ENCODE data around the gene MYG1.

The MYG1 gene

DNA sequence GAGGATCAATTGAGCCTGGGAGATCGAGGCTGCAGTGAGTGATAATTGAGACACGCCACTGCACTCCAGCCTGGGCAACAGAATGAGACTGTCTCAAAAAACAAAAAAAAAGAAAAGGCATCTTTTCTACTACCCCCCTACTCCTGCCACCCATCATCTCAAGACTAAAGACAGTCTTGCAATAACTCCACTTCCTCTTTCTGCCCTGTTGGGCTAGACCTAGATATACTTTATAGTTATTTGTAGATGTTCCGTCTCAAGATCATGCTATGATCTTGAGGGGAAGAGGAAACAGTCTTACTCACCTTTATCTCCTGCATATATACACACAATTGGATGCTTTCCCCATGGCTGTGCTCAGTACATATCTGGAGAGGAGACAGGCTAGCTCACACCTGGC lies 43.5 kb upstream of the MYG1 start:
- H3K27ac ChIP-seq (ENCODE audit: insufficient read depth in 1 of 2, low read depth in 1 of 2, low read length in 2 of 2, poor library complexity in 1 of 2, severe bottlenecking in 2 of 2), result no peak overlapping the region
- WGBS (ENCODE audit: insufficient coverage), result no CpG with 5 or more reads among the region's 3 CpGs
- H3K9me3 ChIP-seq (ENCODE audit: control extremely low read depth in 1 of 5, control insufficient read depth in 4 of 5, insufficient read depth in 2 of 5, low read depth in 1 of 5, low read length in 4 of 5), result no peaks in the 10 kb centered on the region
- no peaks in the 10 kb centered on the region for H3K27me3 ChIP-seq (replicated peaks in 2 of 5; ENCODE audit: control insufficient read depth in 4 of 5, insufficient read depth in 5 of 5, low read length in 4 of 5)
- H3K4me3 ChIP-seq (ENCODE audit: control insufficient read depth in 1 of 7, extremely low read depth in 1 of 7, insufficient read depth in 4 of 7, low read depth in 2 of 7, low read length in 6 of 7), result no peak overlapping the region
- H3K36me3 ChIP-seq (ENCODE audit: control insufficient read depth in 4 of 4, insufficient read depth in 4 of 4, low read length in 3 of 4), result peaks cover 2 to 19% (median 12%) of the 10 kb centered on the region in 4 experiments
- H3K4me1 ChIP-seq (ENCODE audit: control extremely low read depth in 1 of 4, control insufficient read depth in 4 of 4, insufficient read depth in 4 of 4, low read length in 3 of 4), result peaks cover 2 to 52% (median 27%) of the 10 kb centered on the region in 4 experiments
- ChIA-PET POLR2A (no interaction called here), CTCF (interaction anchor here (0.6 to 20.5 kb wide), 5 partner anchors 10 to 97 kb away, joined by 3 to 299 read pairs (median 3); partner anchors contain the start of gene ITGB7)
- peak in 2 of 3 donors; percentile 62 to 71 for DNase-seq

DNA sequence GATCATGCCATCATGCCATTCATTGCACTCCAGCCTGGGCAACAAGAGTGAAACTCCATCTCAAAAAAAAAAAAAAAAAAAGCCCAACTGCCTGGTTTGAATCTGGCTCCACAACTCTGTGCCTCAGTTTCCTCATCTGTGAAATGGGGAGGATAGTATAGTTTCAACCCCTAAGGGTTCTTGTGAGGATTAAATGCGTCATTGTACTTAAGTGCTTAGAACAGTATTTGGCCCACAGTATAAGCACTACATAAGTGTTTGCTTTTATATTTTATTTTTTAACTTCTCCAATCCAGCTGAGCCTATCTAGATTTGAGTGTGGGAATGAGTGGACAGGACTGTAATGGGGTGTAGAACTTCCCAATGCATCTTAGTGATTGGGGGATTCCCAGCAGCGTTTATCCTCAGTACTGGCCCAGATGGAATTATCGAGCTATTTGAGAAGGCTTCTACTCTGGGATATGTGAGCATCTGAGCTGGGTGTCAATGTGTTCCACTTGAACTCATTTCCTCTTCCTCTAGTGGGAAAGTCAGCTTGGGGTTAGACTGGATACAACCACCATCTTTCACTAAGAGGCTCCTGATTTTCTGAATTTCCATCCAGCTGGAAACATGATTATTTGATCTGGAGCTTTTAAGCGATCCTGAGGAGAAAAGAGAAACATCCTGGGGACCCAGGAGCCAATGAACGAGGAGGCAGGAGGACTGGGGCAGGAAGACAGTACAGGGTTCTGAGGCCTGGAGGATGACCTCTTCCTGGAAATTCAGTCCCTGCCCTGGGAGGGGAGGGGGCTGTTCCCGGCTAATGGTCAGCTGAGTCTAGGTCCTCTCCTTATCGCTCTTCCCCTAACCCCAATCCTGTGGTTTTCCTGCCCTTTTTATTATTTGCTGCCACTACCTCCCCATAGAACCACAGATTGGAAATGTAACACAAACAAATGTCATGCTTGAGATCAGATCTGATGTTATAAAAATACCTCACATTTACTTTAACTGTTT lies 40.7 kb upstream of the MYG1 start:
- 19% methylated on average over 3 of the region's 7 CpGs for WGBS (ENCODE audit: insufficient coverage)
- POLR2A ChIA-PET, result no interaction called here
- no peak overlapping the region for H3K27ac ChIP-seq (ENCODE audit: insufficient read depth in 1 of 2, low read depth in 1 of 2, low read length in 2 of 2, poor library complexity in 1 of 2, severe bottlenecking in 2 of 2)

DNA sequence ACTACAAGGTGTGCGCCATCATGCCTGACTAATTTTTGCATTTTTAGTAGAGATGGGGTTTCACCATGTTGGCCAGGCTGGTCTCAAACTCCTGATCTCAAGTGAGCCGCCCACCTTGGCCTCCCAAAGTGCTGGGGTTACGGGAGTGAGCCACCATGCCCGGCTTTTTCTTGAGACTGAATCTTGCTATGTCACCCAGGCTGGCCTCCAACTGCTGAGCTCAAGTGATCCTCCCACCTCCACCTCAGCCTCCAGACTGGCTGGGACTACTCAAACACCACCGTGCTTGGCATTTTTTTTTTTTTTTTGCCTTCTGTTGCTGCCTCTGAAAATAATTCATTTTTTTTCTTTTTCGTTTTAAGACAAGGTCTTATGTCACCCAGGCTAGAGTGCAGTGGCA lies 39.6 kb upstream of the MYG1 start:
- no peak overlapping the region for H3K27ac ChIP-seq (ENCODE audit: insufficient read depth in 1 of 2, low read depth in 1 of 2, low read length in 2 of 2, poor library complexity in 1 of 2, severe bottlenecking in 2 of 2)
- DNase-seq, result no peak
- H3K4me3 ChIP-seq (ENCODE audit: control insufficient read depth in 1 of 7, extremely low read depth in 1 of 7, insufficient read depth in 4 of 7, low read depth in 2 of 7, low read length in 6 of 7), result no peak overlapping the region
- H3K27me3 ChIP-seq (replicated peaks in 2 of 5; ENCODE audit: control insufficient read depth in 4 of 5, insufficient read depth in 5 of 5, low read length in 4 of 5), result no peaks in the 10 kb centered on the region
- peaks cover 0 to 30% (median 8%) of the 10 kb centered on the region in 4 experiments for H3K4me1 ChIP-seq (ENCODE audit: control extremely low read depth in 1 of 4, control insufficient read depth in 4 of 4, insufficient read depth in 4 of 4, low read length in 3 of 4)
- no peaks in the 10 kb centered on the region for H3K9me3 ChIP-seq (ENCODE audit: control extremely low read depth in 1 of 5, control insufficient read depth in 4 of 5, insufficient read depth in 2 of 5, low read depth in 1 of 5, low read length in 4 of 5)
- CTCF ChIA-PET, result interaction anchor here (1.1 to 20.5 kb wide), 3 partner anchors 24 to 45 kb away, joined by 3 to 299 read pairs (median 4); partner anchors contain the start of gene ITGB7
- POLR2A ChIA-PET, result no interaction called here
- peaks cover 0 to 3% (median under 1%) of the 10 kb centered on the region in 4 experiments for H3K36me3 ChIP-seq (ENCODE audit: control insufficient read depth in 4 of 4, insufficient read depth in 4 of 4, low read length in 3 of 4)
- 91% methylated on average over 5 of the region's 6 CpGs for WGBS (ENCODE audit: insufficient coverage)

More for the DNA sequence above, 40.7 kb upstream of the MYG1 start:
- Histone ChIP-seq H3K36me3 (ENCODE audit: control insufficient read depth in 4 of 4, insufficient read depth in 4 of 4, low read length in 3 of 4) (peaks cover 2 to 10% (median 7%) of the 10 kb centered on the region in 4 experiments), H3K27me3 (replicated peaks in 2 of 5; ENCODE audit: control insufficient read depth in 4 of 5, insufficient read depth in 5 of 5, low read length in 4 of 5) (no peaks in the 10 kb centered on the region), H3K4me1 (ENCODE audit: control extremely low read depth in 1 of 4, control insufficient read depth in 4 of 4, insufficient read depth in 4 of 4, low read length in 3 of 4) (peaks cover 0 to 32% (median 8%) of the 10 kb centered on the region in 4 experiments), H3K9me3 (ENCODE audit: control extremely low read depth in 1 of 5, control insufficient read depth in 4 of 5, insufficient read depth in 2 of 5, low read depth in 1 of 5, low read length in 4 of 5) (no peaks in the 10 kb centered on the region), H3K4me3 (ENCODE audit: control insufficient read depth in 1 of 7, extremely low read depth in 1 of 7, insufficient read depth in 4 of 7, low read depth in 2 of 7, low read length in 6 of 7) (no peak overlapping the region)
- CTCF ChIA-PET, result interaction anchor here (1.1 to 20.5 kb wide), 4 partner anchors 9 to 44 kb away, joined by 3 to 299 read pairs (median 6); partner anchors contain the start of genes ESPL1 and ITGB7
- DNase-seq, result no peak

DNA sequence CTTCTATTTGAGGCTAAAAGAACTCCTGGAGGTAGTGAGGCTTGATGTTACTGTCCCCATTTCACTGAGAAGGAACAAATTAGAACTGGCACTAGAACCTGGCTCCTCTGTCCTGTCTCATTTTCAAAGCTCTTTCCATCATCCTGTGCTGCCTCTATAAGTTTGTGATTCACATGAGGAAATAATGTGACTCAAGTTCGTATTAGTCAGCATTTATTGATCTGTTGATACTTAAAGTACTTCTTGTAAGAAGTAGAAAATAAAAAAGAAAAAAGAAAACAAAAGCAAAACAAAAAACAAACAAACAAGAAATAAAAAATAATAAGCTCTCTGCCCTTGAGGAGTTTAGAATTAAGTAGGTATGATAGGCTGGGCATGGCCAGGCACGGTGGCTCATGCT lies 33.7 kb upstream of the MYG1 start:
- H3K27me3 ChIP-seq (replicated peaks in 2 of 5; ENCODE audit: control insufficient read depth in 4 of 5, insufficient read depth in 5 of 5, low read length in 4 of 5), result no peaks in the 10 kb centered on the region
- no peak overlapping the region for H3K4me3 ChIP-seq (ENCODE audit: control insufficient read depth in 1 of 7, extremely low read depth in 1 of 7, insufficient read depth in 4 of 7, low read depth in 2 of 7, low read length in 6 of 7)
- no peak overlapping the region for H3K27ac ChIP-seq (ENCODE audit: insufficient read depth in 1 of 2, low read depth in 1 of 2, low read length in 2 of 2, poor library complexity in 1 of 2, severe bottlenecking in 2 of 2)
- ChIA-PET POLR2A (no interaction called here), CTCF (interaction anchor here (1.5 to 20.5 kb wide), 5 partner anchors 9 to 60 kb away, joined by 3 to 299 read pairs (median 11); partner anchors contain the start of gene ITGB7)
- peaks cover 0 to 19% (median 3%) of the 10 kb centered on the region in 4 experiments for H3K36me3 ChIP-seq (ENCODE audit: control insufficient read depth in 4 of 4, insufficient read depth in 4 of 4, low read length in 3 of 4)
- no peaks in the 10 kb centered on the region for H3K9me3 ChIP-seq (ENCODE audit: control extremely low read depth in 1 of 5, control insufficient read depth in 4 of 5, insufficient read depth in 2 of 5, low read depth in 1 of 5, low read length in 4 of 5)
- WGBS (ENCODE audit: insufficient coverage), result 88% methylated on average over 1 of the region's 2 CpGs
- peaks cover 2 to 35% (median 18%) of the 10 kb centered on the region in 4 experiments for H3K4me1 ChIP-seq (ENCODE audit: control extremely low read depth in 1 of 4, control insufficient read depth in 4 of 4, insufficient read depth in 4 of 4, low read length in 3 of 4)
- DNase-seq, result no peak

DNA sequence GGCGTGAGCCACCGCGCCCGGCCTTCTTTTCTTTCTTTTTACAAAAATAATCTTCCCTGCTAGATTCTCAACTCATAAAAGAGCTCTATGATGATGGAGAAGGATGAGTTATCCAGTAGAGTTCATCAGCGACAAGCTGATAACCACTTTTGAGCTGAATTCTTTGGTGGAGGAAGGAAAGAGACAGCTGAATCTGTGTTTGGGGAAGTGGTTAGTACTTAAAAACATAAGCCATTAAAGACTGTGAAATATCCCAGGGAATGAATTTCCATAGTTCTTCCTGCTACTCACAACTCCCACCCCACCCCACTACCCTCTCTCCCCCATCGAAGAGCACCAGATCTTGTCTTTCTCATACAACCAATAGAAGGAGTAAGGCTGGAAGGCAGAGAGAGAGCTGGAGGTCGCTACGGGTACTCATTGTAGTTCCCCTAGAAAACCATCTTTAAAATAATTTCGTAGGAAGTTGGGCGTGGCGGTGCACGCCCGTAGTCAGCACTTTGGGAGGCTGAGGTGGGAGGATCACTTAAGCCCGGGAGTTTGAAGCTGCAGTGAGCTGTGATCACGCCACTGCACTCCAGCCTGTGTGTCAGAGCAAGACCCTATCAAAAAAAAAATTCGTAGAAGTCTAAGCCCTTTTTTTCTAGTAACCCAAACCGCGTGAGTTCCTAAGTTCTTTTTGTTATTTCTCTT lies 32.0 kb upstream of the MYG1 start:
- Histone ChIP-seq H3K9me3 (ENCODE audit: control extremely low read depth in 1 of 5, control insufficient read depth in 4 of 5, insufficient read depth in 2 of 5, low read depth in 1 of 5, low read length in 4 of 5) (no peaks in the 10 kb centered on the region), H3K27ac (ENCODE audit: insufficient read depth in 1 of 2, low read depth in 1 of 2, low read length in 2 of 2, poor library complexity in 1 of 2, severe bottlenecking in 2 of 2) (peak overlapping the region in 1 of 2 experiments; percentile 84), H3K4me3 (ENCODE audit: control insufficient read depth in 1 of 7, extremely low read depth in 1 of 7, insufficient read depth in 4 of 7, low read depth in 2 of 7, low read length in 6 of 7) (peak overlapping the region; percentile 72 to 97 (median 84)), H3K4me1 (ENCODE audit: control extremely low read depth in 1 of 4, control insufficient read depth in 4 of 4, insufficient read depth in 4 of 4, low read length in 3 of 4) (peaks cover 2 to 35% (median 18%) of the 10 kb centered on the region in 4 experiments), H3K36me3 (ENCODE audit: control insufficient read depth in 4 of 4, insufficient read depth in 4 of 4, low read length in 3 of 4) (peaks cover 0 to 28% (median 5%) of the 10 kb centered on the region in 4 experiments), H3K27me3 (replicated peaks in 2 of 5; ENCODE audit: control insufficient read depth in 4 of 5, insufficient read depth in 5 of 5, low read length in 4 of 5) (no peaks in the 10 kb centered on the region)
- ChIA-PET POLR2A (interaction anchor here (0.6 to 1.6 kb wide), 4 partner anchors 47 to 165 kb away, joined by 3 to 7 read pairs (median 4); partner anchors contain the start of gene ZNF740), CTCF (interaction anchor here (0.8 to 20.5 kb wide), 23 partner anchors 9 to 120 kb away, joined by 3 to 299 read pairs (median 5); partner anchors contain the start of genes AAAS, CSAD, ITGB7 and MYG1)
- WGBS (ENCODE audit: insufficient coverage), result 0% methylated on average over 11 of the region's 18 CpGs
- DNase-seq, result peak in 2 of 3 donors; percentile 55 to 66

DNA sequence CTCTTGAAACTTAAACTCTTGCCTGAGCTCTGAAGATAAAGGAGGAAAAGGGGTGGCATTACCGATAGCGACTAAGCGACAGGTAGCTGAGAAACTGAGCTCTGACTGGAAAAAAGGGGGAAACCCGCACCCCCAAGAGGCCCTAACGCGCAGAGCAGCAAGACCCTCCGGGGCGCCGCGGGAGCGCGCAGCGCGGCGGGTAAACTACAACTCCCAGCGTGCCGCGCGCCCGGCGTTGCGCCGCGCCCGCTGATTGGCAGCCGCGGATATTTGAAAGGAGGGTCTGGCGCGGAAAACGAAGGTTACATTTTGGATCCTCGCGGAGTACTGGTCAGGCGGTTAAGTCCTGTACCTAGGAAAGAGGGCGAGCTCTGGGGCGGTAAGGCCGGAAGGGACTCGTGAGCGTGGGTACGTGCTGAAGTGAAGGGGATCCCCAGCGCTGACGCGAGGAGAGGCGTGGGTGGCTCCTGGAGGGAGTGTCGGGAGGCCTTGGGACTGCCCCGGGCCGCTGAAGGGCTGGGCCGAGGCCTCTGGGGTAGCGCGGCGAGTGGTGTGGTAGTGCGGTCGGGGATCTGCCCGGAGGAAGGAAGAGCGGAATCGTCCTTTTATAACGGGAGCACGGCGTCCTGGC lies 31.4 kb upstream of the MYG1 start, which contains the start of gene ESPL1:
Gene ESPL1 (plus strand): TSS at position 301 of the 631 bp plus-strand sequence. CDS start 468 bp downstream, outside the sequence.
- Histone ChIP-seq H3K9me3 (ENCODE audit: control extremely low read depth in 1 of 5, control insufficient read depth in 4 of 5, insufficient read depth in 2 of 5, low read depth in 1 of 5, low read length in 4 of 5) (no peaks in the 10 kb centered on the region), H3K4me3 (ENCODE audit: control insufficient read depth in 1 of 7, extremely low read depth in 1 of 7, insufficient read depth in 4 of 7, low read depth in 2 of 7, low read length in 6 of 7) (peak within 1 kb of the TSS; percentile 72 to 97 (median 84)), H3K36me3 (ENCODE audit: control insufficient read depth in 4 of 4, insufficient read depth in 4 of 4, low read length in 3 of 4) (peaks cover 0 to 32% (median 6%) of the 10 kb centered on the region in 4 experiments), H3K27me3 (replicated peaks in 2 of 5; ENCODE audit: control insufficient read depth in 4 of 5, insufficient read depth in 5 of 5, low read length in 4 of 5) (no peaks in the 10 kb centered on the region), H3K27ac (ENCODE audit: insufficient read depth in 1 of 2, low read depth in 1 of 2, low read length in 2 of 2, poor library complexity in 1 of 2, severe bottlenecking in 2 of 2) (peak within 1 kb of the TSS; percentile 50 to 84), H3K4me1 (ENCODE audit: control extremely low read depth in 1 of 4, control insufficient read depth in 4 of 4, insufficient read depth in 4 of 4, low read length in 3 of 4) (peaks cover 2 to 35% (median 18%) of the 10 kb centered on the region in 4 experiments)
- ChIA-PET CTCF (interaction anchor here (0.8 to 20.5 kb wide), 23 partner anchors 9 to 203 kb away, joined by 3 to 299 read pairs (median 5); partner anchors contain the start of genes AAAS, CSAD, ITGB7 and MYG1), POLR2A (interaction anchor here (0.6 to 1.6 kb wide), 4 partner anchors 47 to 166 kb away, joined by 3 to 7 read pairs (median 4); partner anchors contain the start of gene ZNF740)
- WGBS (ENCODE audit: insufficient coverage), result 0% methylated on average over 41 of the region's 58 CpGs
- DNase-seq, result peak; percentile 87 to 93 (median 92)
